ENCODE measurements around the gene GSE1.

GSE1 gene

DNA sequence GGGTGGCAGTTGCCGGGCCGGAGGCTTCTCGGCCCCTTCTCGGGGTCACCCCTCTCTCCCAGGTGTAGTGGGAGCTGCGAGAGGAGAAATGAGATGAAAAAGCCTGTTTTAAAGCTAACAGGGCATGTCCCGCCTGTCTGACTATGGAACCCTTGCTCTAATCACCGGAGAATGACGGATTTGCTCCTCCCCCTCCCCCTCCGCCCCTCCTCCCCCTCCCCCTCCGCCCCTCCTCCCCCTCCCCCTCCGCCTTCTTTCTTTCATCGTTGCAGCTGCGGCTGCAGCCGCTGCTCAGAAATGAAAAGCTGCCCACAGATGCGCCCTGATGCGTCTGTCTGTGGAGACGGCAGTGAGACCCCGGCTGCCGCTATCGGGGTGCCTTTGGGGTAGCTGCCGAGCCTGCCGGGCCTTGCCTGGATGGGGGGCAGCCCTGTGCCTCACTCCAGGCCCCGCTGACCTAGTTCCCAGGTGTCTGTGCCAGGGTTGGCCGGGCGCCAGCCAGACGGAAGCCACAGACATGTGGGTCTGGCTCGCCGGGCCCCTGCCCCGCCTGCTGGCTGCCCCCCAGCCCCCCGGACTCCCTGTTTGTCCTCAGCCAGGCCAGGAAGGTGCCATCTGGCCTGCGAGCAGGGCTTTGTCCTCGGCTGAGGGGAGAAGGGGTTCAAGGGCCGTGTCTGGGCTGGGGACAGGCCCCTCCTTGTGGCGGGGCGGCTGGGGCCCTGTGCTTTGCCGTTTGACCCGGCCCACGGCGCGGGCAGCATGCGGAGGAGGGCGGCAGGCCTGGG is 37.9 kb downstream of the GSE1 start:
- DNase-seq = no peak

GRCh38 chr16:85651629-85652430 is 38.7 kb downstream of the GSE1 start:
- DNase-seq = no peak

DNA sequence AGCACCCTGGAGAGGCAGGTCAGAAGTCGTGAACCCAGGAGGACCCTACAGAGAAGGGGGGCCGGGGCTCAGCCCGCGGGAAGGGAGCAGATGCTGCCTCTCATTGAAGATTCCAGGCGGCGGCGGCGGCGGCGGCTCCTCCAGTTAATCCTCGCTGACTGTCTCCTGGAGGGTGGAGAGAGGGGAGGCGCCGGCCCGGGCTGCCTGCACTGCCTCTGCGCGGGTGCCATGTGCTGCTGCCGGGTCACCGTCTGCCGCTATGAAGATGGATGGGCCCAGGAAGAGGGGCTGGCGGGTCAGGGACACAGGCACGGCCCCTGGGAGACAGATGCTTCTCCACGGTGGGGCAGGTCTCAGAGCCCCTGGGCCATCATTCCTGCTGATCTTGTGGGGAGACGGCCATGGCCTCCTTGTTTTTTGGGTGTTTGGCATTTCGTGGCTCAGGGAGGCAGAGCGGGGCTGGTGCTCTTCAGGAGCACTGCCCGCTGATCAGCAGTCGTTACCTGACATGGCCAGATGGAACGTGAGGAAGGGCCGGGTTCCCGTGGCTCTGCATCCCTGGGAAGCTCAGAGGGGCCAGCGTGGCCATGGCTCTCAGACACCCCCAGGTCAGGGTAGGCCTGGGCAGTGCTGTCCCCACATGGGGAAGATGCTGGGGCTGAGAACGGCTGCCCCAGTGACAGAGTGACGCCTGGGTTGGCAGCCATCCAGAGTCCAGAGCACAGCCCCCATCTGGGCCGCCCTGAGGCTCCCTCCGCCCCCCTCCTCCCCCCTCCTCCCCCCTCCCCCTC is 39.5 kb downstream of the GSE1 start:
- DNase-seq = no peak

DNA sequence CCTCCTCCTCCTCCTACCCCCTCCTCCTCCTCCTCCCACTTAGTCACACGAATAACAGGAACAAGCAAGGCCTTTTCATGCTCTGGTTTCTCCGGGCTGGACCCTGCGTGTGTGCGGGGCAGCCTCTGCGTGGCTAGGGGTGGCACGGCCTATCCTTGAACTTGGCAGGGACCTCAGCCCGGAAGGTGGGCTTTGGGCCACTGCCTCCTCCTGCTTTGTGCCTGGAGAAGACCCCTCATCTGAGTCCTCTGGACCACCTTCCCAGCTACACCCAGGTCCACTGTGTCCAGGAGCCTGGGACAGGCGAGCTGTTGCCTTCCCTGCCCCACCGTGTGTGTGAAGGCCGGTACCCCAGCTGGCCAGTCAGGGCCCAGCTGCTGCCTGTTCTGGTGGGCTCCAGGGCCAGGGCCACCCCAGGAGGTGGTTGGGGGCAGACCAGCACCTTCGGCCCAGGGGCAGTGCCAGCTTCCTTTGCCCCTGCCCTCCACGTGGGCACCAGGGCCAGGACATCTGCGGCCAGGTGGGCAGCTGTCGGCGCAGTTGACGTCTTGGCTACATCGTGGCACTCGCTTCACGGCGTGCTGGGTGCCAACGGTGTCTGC is 40.3 kb downstream of the GSE1 start:
- no peak for DNase-seq

DNA sequence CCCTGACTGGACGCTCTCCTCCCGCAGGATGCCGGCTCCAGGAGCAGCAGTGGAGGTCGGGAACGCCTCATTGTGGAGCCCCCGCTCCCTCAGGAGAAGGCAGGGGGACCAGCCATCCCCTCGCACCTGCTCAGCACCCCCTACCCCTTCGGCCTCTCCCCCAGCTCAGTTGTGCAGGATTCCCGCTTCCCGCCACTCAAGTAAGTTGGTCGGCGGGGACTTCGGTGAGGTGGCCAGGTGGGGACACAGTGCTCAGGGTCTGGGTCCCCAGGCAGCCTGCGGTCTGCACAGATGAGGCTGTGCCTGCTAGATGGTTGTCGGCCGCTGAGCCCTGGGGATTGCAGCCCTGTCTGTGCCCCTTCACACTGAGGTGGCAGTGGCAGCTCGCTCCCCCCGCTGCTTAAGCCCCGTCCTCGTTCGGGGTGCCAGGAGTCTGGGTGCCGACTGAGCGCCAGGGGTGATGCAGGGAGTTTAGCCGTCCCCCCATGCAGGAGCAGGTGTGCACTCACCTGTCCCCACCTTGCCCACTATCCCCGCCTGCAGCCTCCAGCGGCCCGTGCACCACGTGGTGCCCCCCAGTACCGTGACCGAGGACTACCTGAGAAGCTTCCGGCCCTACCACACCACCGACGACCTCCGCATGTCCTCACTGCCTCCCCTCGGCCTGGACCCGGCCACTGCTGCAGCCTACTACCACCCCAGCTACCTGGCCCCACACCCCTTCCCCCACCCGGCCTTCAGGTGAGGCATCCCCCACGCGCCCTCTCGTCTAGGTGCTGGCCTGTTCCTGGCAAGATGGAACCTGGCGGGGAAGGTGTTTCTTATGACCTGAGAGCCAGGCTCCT is 41.4 kb downstream of the GSE1 start:
- DNase-seq = no peak

DNA sequence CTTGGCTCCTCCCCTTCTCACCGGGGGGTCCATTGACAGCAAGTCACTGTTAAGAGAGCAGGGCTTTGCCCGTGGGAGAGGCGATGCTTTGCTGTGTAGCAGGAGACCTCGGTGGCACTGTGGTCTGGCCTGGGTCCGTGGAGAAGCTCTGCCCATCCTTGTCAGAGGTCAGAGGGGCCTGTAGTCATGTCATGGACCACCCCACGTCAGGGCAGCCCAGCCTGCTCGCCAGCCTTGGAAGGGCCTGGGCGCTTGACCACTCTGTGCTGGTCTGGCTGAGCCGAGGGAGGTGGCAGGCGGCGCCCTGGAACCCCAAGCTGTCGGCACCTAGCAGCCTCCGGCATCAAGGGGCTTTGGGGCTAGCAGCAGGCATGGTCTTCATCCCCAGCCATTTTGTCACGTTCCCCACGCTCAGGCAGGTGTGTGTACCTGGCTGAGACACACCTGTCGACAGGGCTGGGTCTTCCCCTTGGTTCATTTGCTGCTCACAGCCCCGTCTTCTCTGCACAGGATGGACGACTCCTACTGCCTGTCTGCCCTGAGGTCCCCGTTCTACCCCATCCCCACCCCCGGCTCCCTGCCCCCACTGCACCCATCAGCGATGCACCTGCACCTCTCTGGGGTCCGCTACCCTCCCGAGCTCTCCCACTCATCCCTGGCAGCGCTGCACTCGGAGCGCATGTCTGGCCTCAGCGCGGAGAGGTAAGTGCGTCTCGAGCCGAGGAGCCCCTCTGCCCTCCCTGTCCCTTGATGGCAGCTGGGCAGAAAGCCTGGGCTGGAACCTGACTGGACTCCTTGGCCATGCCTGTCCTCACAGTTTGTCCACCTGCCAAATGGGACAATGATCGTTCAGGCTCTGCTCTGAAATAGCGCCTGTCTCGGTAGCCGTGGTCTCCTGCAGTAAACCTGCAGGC is 42.4 kb downstream of the GSE1 start:
- no peak for DNase-seq

DNA sequence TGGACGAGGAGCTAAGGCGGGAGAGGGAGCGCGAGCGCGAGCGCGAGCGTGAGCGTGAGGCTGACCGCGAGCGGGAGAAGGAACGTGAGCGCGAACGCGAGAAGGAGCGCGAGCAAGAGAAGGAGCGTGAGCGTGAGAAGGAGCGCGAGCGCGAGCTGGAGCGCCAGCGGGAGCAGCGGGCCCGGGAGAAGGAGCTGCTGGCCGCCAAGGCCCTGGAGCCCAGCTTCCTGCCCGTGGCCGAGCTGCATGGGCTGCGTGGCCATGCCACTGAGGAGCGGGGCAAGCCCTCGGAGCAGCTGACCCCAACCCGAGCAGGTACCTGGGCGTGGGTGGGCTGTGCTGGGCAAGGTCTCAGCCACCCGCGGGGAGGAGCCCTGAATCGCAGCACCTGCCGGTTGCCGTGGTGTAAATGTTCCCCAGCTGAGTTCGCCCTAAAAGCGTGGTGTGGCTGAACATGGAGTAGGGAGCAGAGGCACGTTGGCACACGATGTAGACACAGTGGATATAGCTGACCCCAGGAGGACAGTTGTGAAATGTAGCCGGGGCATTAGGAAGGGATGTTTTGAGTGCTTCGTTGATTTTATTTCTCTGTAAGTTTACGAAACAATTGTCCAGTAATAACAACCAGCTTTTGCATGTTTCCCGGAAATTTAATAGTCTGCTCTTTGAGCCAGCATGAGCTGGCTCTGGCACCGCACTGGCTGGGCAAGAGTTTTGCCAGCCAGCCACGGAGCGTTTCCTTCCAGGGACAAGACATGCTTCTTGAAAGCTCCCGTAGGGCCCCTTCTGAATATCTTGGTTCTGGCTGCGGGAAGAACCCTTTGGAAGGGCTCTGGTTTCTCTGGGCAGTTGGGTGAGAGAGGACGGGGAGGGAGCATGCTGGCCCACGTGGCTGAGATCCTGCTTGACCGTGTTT is 43.5 kb downstream of the GSE1 start:
- DNase-seq = no peak

DNA sequence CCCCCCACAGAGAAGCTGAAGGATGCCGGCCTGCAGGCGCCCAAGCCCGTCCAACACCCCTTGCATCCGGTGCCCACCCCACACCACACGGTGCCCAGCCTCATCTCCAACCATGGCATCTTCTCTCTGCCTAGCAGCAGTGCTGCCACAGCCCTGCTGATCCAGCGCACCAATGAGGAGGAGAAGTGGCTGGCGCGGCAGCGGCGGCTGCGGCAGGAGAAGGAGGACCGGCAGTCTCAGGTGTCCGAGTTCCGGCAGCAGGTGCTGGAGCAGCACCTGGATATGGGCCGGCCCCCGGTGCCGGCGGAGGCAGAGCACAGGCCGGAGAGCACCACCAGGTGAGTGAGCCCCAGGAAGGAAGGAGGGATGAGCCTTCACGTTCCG is 44.1 kb downstream of the GSE1 start:
- no peak for DNase-seq

DNA sequence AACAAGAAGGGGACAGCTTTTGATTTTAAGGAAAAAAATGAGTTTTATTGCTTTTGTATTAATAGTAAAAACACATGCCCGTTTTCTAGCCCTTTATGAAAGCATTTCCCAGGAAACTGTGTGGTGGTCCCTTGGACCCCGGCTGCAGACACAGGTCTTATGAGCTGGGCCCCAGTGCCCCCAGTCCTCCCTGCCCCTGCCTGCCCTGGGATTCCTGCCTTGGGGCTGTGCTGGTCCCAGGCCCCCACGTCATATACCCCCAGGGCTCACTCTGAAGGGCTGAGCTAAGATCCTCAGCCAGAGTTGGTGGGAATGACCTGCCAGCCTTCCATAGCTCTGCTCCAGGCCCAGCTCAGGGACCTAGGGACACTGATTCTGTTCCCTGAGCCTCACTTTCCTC is 44.9 kb downstream of the GSE1 start:
- DNase-seq = no peak

DNA sequence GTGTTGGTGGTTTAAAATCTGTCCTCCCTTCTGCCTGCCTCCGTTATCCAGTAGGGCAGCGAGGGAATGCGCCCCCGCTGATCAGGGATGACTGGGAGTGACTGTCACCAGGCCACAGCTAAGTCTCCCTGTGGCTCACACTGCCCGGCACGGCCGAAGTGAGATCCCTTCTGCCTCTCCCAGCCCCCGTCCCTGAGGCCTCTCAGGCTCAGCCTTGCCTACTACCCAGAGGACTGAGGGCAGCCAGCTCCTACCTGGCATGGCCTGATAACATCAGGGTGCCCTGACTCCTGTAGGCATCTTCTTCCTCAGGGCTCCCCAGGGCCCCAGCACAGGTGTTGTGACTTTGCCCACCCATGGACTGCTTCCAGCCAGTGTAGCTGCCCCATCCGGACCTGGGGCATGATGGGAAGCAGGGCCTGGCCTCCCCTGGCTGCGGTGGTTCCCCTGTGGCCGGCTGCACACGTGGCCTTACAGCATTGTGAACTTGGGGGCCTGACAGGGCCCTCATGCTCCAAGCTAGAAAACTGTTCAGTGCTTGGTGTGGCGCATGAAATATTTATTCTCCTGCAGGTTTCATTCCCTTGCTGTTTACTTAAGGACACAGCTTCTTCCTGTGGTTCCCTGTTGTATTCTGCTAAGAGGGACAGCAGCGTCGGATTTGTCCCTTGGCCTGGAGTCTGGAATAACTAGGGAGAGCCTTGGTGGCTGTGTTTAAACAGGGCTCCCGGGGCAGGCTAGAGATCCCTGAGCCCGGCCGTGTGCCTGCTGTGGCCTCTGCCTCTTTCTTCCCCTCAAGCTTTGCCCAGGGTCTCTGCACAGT is 45.6 kb downstream of the GSE1 start:
- DNase-seq = no peak

- DNase-seq = no peak
Observed at GRCh38 chr16:85659336-85659735, 46.2 kb downstream of the GSE1 start.

DNA sequence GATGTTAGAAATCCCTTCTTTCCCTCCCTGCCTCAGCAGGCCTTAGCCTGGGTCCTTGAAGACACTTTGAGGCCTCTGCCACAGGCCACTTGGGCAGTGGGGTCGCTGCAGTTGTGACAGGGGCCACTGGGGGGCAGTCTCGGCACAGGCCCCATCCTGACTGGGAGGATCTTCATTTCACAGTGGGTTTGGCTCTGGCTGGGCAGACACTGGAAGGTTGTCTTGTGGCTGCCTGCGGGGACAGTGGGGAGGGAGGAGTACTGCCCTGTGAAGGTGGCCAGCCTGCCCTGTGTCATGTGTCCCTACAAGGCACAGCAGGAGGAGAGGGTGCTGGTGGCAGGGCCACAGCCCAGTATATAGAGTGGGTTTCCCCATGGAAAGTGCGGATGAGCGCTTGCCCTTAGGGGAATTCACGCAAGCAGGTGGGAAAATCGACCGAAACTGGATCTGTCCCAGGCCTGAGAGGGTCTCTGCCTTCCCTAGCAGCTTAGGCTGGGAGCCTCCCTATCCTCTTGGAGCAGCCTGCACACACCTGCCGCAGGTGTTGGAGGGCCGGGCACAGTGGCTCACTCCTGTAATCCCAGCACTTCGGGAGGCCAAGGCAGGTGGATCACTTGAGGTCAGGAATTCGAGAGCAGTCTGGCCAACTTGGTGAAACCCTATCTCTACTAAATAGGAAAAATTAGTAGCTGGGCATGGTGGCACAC is 46.8 kb downstream of the GSE1 start:
- peak; percentile 48 for DNase-seq

DNA sequence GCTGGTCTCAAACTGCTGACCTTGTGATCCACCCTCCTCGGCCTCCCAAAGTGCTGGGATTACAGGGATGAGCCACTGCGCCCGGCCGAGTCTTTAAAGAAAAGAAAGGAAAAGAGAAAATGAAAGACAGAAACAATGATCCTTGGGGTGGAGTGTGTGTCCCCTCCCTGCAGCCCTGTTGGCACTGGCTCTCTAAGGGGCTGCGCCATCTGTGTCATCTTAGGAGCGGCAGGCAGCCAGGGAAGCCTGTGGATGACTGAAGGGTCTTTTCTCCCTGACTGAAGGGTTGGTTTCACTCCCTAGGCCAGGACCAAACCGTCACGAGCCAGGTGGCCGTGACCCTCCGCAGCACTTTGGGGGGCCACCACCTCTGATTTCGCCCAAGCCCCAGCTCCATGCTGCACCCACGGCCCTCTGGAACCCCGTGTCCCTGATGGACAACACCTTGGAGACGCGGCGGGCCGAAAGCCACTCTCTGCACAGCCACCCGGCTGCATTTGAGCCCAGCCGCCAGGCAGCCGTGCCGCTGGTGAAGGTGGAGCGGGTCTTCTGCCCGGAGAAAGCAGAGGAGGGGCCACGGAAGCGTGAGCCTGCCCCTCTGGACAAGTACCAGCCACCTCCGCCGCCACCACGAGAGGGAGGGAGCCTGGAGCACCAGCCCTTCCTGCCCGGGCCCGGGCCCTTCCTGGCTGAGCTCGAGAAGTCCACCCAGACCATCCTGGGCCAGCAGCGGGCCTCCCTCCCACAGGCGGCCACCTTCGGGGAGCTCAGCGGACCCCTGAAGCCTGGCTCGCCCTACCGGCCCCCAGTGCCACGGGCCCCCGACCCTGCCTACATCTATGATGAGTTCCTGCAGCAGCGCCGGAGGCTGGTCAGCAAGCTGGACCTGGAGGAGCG is 48.0 kb downstream of the GSE1 start:
- DNase-seq = no peak

GRCh38 chr16:85661740-85662481 is 48.8 kb downstream of the GSE1 start:
- no peak for DNase-seq

DNA sequence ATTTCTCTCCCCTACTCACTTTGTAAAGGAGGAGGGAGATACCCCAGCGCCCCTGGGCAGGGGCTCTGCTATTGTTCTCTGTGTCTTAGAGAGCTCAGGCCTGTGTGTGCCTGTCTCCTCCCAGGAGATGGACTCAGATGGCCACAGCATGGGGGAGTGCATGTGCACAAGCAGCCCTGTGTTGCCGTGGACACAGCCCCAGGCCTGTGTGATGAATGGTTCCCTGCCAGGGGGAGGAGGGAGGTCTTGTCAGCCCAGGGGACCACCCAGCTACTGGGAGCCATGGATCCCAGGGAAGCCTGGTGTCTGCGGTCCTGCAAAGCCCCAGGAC is 49.3 kb downstream of the GSE1 start:
- DNase-seq = no peak

GRCh38 chr16:85662976-85663830 is 50.1 kb downstream of the GSE1 start:
- no peak for DNase-seq

Data from T-helper 9 cell (primary cell).